CD14-positive monocyte (primary cell): ENCODE results near the gene GPA33. TPM values are rescaled to one million over a fixed set of nuclear protein-coding genes. Genes with fewer than 3 reads are reported as not detected.

Source experiments
- DNase-seq, 3 donors: peaks; one replicate each; pipeline ENCODE4 v3.0.0-alpha.2; 2011 to 2022
- H2AFZ ChIP-seq: 2 replicates; pipeline ENCODE4 v1.6.0; 2012; ENCODE audit warnings: mild to moderate bottlenecking, low read depth, low read length, inconsistent platforms; ENCODE audit not compliant: insufficient read depth, poor library complexity, severe bottlenecking
- H3K27ac ChIP-seq, 2 donors: 1 replicate in 1 of 2; 2 replicates in 1 of 2; pipeline ENCODE4 v1.5.1; 2012 to 2013; ENCODE audit warnings: low read length in 2 of 2, control low read depth in 1 of 2, inconsistent platforms in 1 of 2, low read depth in 1 of 2, mild to moderate bottlenecking in 1 of 2
- H3K27me3 ChIP-seq, 2 donors: one replicate each; pipeline versions ENCODE4 v1.6.0 to v1.6.1; 2011 to 2013; ENCODE audit warnings: low read length in 2 of 2; ENCODE audit not compliant: control insufficient read depth in 2 of 2, insufficient read depth in 2 of 2
- H3K36me3 ChIP-seq, 2 donors: replicated peaks in 1 of 2; 1 replicate in 1 of 2; 2 replicates in 1 of 2; pipeline versions ENCODE4 v1.5.1 to v1.6.1; 2012 to 2013; ENCODE audit warnings: low read length in 2 of 2, control low read depth in 1 of 2, inconsistent platforms in 1 of 2, mild to moderate bottlenecking in 1 of 2; ENCODE audit not compliant: insufficient read depth in 2 of 2, control insufficient read depth in 1 of 2
- H3K4me1 ChIP-seq, 2 donors: 1 replicate in 1 of 2; 2 replicates in 1 of 2; pipeline versions ENCODE4 v1.5.1 to v1.6.1; 2012 to 2013; ENCODE audit warnings: low read length in 2 of 2, control low read depth in 1 of 2, inconsistent platforms in 1 of 2, mild to moderate bottlenecking in 1 of 2, moderate library complexity in 1 of 2; ENCODE audit not compliant: insufficient read depth in 2 of 2, control insufficient read depth in 1 of 2
- H3K4me2 ChIP-seq: replicated peaks from 2 replicates; pipeline ENCODE3; 2012; ENCODE audit warnings: low read length, moderate library complexity, mild to moderate bottlenecking; ENCODE audit not compliant: poor library complexity, severe bottlenecking; ENCODE audit errors: extremely low read depth
- H3K4me3 ChIP-seq, 3 experiments: fragments of 200-600 bp in 1 of 3; sonication (generic) in 1 of 3; replicated peaks in 1 of 3; 1 replicate in 2 of 3; 2 replicates in 1 of 3; pipeline ENCODE4 v1.5.1; 2011 to 2013; ENCODE audit warnings: low read length in 3 of 3, mild to moderate bottlenecking in 3 of 3, control low read depth in 2 of 3, low read depth in 2 of 3, inconsistent platforms in 1 of 3, moderate library complexity in 1 of 3
- H3K79me2 ChIP-seq: 2 replicates; pipeline ENCODE4 v1.6.0; 2012; ENCODE audit warnings: mild to moderate bottlenecking, control low read depth, inconsistent platforms, low read length, moderate library complexity; ENCODE audit not compliant: insufficient read depth
- H3K9ac ChIP-seq: 2 replicates; pipeline ENCODE4 v1.6.0; 2017; ENCODE audit warnings: low read length, mild to moderate bottlenecking; ENCODE audit not compliant: insufficient read depth, poor library complexity, severe bottlenecking
- H3K9me3 ChIP-seq, 2 donors: replicated peaks in 1 of 2; 1 replicate in 1 of 2; 2 replicates in 1 of 2; pipeline versions ENCODE4 v1.5.1 to v1.6.1; 2012 to 2013; ENCODE audit warnings: low read length in 2 of 2, control low read depth in 1 of 2; ENCODE audit not compliant: control insufficient read depth in 1 of 2, insufficient read depth in 1 of 2
- H4K20me1 ChIP-seq: 2 replicates; pipeline ENCODE4 v1.6.0; 2012; ENCODE audit warnings: mild to moderate bottlenecking, low read length, control low read depth, moderate library complexity; ENCODE audit not compliant: insufficient read depth
- H3K27ac Mint-ChIP-seq, 7 donors: one replicate each; pipeline ENCODE4 v1.8.0; 2020; ENCODE audit warnings: mild to moderate bottlenecking in 7 of 7, mixed read lengths in 7 of 7, moderate library complexity in 6 of 7, inconsistent platforms in 2 of 7
- H3K27me3 Mint-ChIP-seq, 3 donors: one replicate each; pipeline ENCODE4 v1.8.0; 2021 to 2022; ENCODE audit warnings: low read depth in 3 of 3, mild to moderate bottlenecking in 3 of 3, mixed read lengths in 3 of 3, moderate library complexity in 3 of 3, inconsistent platforms in 1 of 3
- H3K36me3 Mint-ChIP-seq, 2 donors: one replicate each; pipeline ENCODE4 v1.8.0; 2020; ENCODE audit warnings: mixed read lengths in 2 of 2, inconsistent platforms in 1 of 2, mild to moderate bottlenecking in 1 of 2
- H3K4me1 Mint-ChIP-seq: one replicate; pipeline ENCODE4 v1.8.0; 2020; ENCODE audit warnings: mild to moderate bottlenecking, mixed read lengths
- H3K4me3 Mint-ChIP-seq, 2 donors: one replicate each; pipeline ENCODE4 v1.8.0; 2020; ENCODE audit warnings: mild to moderate bottlenecking in 2 of 2, mixed read lengths in 2 of 2, moderate library complexity in 1 of 2
- H3K9me3 Mint-ChIP-seq, 7 donors: one replicate each; pipeline ENCODE4 v1.8.0; 2020 to 2022; ENCODE audit warnings: mixed read lengths in 7 of 7, mild to moderate bottlenecking in 6 of 7, moderate library complexity in 6 of 7, inconsistent platforms in 2 of 7
- CTCF ChIP-seq: fragments of 200-600 bp; IDR thresholded peaks from one replicate; pipeline ENCODE4 v1.8.0; 2022; ENCODE audit warnings: antibody characterized with exemption, mild to moderate bottlenecking
- WGBS: methylation state at CpG from one replicate; pipeline ENCODE4 v1.1.5; 2013; ENCODE audit warnings: missing lambda C conversion rate; ENCODE audit not compliant: insufficient coverage; 5-methylcytosine and 5-hydroxymethylcytosine counted together
- intact Hi-C, 2 donors: fragments of 100-400 bp; cut with micrococcal nuclease; formaldehyde crosslinking; loops; one replicate each; pipeline versions ENCODE4 v1.15.0 to v1.15.1; 2023
- polyA plus RNA-seq, 3 donors: library from polyadenylated mRNA; depleted of rRNA in 1 of 3; unstranded in 2 of 3; stranded (reverse) in 1 of 3; fragments of 300-500 nt in 2 of 3; fragments of >200 nt in 1 of 3; fragmentation: Illumina TruSeq in 2 of 3; gene quantifications; 1 replicate in 2 of 3; 2 replicates in 1 of 3; pipeline ENCODE4 v1.2.3, GENCODE V29; 2012 to 2021

The GPA33 gene
- polyA plus RNA-seq, 3 donors = 0.84 to 1.8 (median 1.8) TPM

GRCh38 chr1:167083871-167084270 lies 6.3 kb downstream of the GPA33 start:
- intact Hi-C loops = no loop called here
- Histone ChIP-seq H3K4me3 (no peak overlapping the region), H3K9me3 (no peaks in the 10 kb centered on the region), H3K27ac (no peak overlapping the region), H3K4me1 (peaks cover 11 to 13% of the 10 kb centered on the region in 2 donors), H3K9ac (no peak overlapping the region), H4K20me1 (no peaks in the 10 kb centered on the region), H3K36me3 (no peaks in the 10 kb centered on the region), H2AFZ (no peak overlapping the region), H3K79me2 (no peaks in the 10 kb centered on the region), H3K4me2 (no peak overlapping the region), H3K27me3 (no peaks in the 10 kb centered on the region)
- no peaks in the 10 kb centered on the region for H3K4me1 Mint-ChIP-seq
- H3K27me3 Mint-ChIP-seq = peaks cover 0 to 9% (median 3%) of the 10 kb centered on the region in 3 donors
- H3K27ac Mint-ChIP-seq = no peak overlapping the region
- no CpG with 5 or more reads among the region's 3 CpGs for WGBS
- DNase-seq = no peak
- no peaks in the 10 kb centered on the region for H3K36me3 Mint-ChIP-seq
- H3K4me3 Mint-ChIP-seq = no peak overlapping the region
- TF ChIP-seq CTCF = no peak
- peaks cover 0 to 3% (median 0%) of the 10 kb centered on the region in 7 donors for H3K9me3 Mint-ChIP-seq

DNA sequence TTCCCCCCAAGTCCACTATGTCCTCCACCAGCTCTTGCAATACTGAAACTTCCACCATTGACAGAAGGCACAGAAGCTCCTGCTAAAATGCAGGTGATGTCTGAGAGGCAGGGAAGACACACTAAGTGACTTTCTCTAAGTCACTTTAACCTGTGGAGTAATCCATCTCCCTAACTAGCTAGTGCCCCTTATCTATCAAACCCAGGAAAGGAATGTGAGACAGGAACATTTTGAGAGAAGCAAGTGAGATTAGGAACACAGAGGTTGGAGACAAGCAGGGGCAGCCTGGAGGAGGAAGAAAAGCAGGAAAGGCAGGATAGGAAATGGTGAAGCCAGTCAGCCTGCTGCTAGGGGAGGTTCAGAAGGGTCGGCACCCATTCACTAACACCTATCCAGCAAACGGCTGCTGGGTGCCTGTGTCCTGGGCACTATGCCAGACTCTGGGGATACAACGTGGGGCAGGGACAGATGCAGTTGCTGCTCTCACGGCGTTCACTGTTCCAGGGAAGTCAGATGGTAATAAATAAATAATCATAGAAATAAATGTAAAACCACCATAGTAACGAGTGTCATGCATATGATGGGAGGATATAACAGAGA lies 7.0 kb downstream of the GPA33 start:
- Mint-ChIP-seq H3K4me3 (no peak overlapping the region), H3K4me1 (no peaks in the 10 kb centered on the region), H3K36me3 (no peaks in the 10 kb centered on the region), H3K9me3 (peaks cover 0 to 3% (median 0%) of the 10 kb centered on the region in 7 donors), H3K27me3 (peaks cover 0 to 9% (median 2%) of the 10 kb centered on the region in 3 donors), H3K27ac (no peak overlapping the region)
- intact Hi-C loops = no loop called here
- WGBS = 75% methylated on average over 1 of the region's 6 CpGs
- Histone ChIP-seq H3K9me3 (no peaks in the 10 kb centered on the region), H3K4me1 (peaks cover 11 to 13% of the 10 kb centered on the region in 2 donors), H2AFZ (peak overlapping the region; percentile 71), H3K27me3 (no peaks in the 10 kb centered on the region), H3K36me3 (no peaks in the 10 kb centered on the region), H3K9ac (no peak overlapping the region), H3K4me3 (peak overlapping the region in 1 of 3 experiments; percentile 43), H3K4me2 (peak overlapping the region; percentile 47), H4K20me1 (no peaks in the 10 kb centered on the region), H3K79me2 (no peaks in the 10 kb centered on the region), H3K27ac (no peak overlapping the region)
- TF ChIP-seq CTCF = no peak
- DNase-seq = no peak
